ENCODE data around the gene MICU2. TPM values are rescaled to one million over a fixed set of nuclear protein-coding genes. Genes with fewer than 3 reads are reported as not detected.

MICU2 gene
- total and polyA plus RNA-seq, 7 donors = 23.1 to 104 (median 45.9) TPM

DNA sequence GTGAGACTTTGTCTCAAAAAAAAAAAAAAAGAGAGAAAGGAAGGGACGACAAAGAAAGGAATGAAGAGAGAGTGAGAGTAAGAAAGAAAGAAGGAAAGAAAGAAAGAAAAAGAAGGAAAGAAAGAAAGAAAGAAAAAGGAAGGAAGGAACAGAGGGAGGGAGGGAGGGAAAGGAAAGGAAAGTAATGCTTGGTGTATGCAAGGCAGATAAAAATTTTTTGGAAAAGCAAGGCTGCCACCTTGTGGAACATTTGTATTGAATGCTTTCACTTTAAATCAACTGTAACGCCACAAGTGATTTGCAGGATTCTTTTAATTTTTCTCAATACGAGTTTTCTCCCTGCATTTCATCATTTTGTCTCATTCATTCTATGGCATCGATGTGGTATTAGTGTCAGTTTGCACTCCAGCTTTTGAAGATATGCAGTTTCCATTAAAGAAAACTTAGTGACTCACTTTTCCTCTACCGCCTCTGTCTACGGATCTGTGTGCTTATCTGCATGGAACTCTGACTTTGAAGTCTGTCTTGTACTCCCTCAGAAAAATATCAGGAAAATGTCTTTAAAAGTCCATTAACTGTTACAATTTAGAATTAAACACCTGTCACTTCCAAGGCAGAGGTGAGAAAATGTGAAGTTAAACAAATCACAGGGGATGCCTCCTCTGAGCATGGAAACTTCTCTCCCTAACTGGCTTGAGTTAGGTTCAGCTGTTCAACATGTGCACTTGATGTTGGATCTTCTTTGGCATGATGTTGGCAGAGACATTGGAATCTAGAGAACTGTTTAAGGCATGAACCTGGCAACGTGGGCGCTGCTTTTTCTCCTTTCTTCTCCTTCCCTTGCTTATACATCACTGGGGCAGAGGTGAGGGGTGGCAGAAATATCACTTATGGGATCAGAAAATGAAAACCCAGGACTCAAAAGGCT lies 124.8 kb downstream of the MICU2 start:
- Histone ChIP-seq H3K36me3 (no peaks in the 10 kb centered on the region), H3K27me3 (no peaks in the 10 kb centered on the region), H3K4me1 (peaks cover 0 to 21% (median 14%) of the 10 kb centered on the region in 4 donors), H3K9me3 (no peaks in the 10 kb centered on the region), H3K4me3 (peak overlapping the region in 3 of 4 donors; percentile 7 to 24 (median 23)), H3K27ac (peak overlapping the region in 2 of 4 donors; percentile 9 to 46)
- TF ChIP-seq EP300 (IDR thresholded peaks at IDR 0.05) = no peak
- TF ChIP-seq POLR2A (IDR thresholded peaks at IDR 0.05) = no peak
- TF ChIP-seq, protein P1, sequence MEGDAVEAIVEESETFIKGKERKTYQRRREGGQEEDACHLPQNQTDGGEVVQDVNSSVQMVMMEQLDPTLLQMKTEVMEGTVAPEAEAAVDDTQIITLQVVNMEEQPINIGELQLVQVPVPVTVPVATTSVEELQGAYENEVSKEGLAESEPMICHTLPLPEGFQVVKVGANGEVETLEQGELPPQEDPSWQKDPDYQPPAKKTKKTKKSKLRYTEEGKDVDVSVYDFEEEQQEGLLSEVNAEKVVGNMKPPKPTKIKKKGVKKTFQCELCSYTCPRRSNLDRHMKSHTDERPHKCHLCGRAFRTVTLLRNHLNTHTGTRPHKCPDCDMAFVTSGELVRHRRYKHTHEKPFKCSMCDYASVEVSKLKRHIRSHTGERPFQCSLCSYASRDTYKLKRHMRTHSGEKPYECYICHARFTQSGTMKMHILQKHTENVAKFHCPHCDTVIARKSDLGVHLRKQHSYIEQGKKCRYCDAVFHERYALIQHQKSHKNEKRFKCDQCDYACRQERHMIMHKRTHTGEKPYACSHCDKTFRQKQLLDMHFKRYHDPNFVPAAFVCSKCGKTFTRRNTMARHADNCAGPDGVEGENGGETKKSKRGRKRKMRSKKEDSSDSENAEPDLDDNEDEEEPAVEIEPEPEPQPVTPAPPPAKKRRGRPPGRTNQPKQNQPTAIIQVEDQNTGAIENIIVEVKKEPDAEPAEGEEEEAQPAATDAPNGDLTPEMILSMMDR (IDR thresholded peaks at IDR 0.05) = peak; percentile 30 to 63 (median 43)
- TF ChIP-seq POLR2AphosphoS5 (IDR thresholded peaks at IDR 0.05) = no peak
- DNase-seq = no peak
- intact Hi-C loops (cut with DNase I) = loop anchor here (1.0 to 5.0 kb wide), 3 partner anchors 302 to 537 kb away; partner anchors contain the start of genes MRPL57 and SKA3
- WGBS, 2 donors = 26 to 38% methylated on average over 8 of the region's 8 CpGs

DNA sequence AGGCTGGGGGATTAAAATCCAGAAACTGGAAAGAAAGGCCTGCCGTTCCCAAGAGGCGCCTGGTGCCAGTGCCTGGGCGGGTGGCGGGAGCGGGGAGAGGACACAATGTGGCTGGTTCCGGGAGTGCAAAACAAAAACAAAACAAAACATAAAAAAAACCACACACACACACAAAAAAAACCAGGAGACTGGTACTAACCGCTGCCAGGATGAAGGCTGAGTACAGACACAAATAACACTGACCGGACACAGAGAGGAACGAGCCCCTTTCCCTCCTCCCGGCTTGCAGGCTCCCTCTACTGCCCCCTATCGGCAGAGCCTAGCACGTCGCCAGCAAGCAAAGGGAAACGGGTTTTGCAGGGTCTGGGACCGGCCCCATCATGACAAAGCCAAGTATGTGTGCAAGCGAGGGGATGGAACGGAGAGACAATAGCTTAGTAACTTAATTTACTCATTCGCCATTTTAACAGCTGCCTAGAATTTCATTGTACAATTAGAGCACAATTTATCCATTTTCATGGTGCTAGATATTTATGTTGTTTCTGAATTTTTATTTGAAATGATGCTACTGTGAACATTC lies 127.0 kb downstream of the MICU2 start:
- DNase-seq = peak; percentile 87
- Histone ChIP-seq H3K4me3 (peak overlapping the region; percentile 27 to 45 (median 36)), H3K4me1 (peaks cover 0 to 21% (median 14%) of the 10 kb centered on the region in 4 donors), H3K36me3 (no peaks in the 10 kb centered on the region), H3K27me3 (no peaks in the 10 kb centered on the region), H3K27ac (peak overlapping the region in 3 of 4 donors; percentile 35 to 53 (median 48)), H3K9me3 (no peaks in the 10 kb centered on the region)
- TF ChIP-seq, protein P1 (IDR thresholded peaks at IDR 0.05) = peak; percentile 75 to 93 (median 85)
- TF ChIP-seq EP300 (IDR thresholded peaks at IDR 0.05) = no peak
- intact Hi-C loops (cut with DNase I) = loop anchor here (2.0 to 5.0 kb wide), 3 partner anchors 178 to 535 kb away; partner anchors contain the start of genes MRPL57 and SKA3
- WGBS, 2 donors = 2 to 6% methylated on average over 18 of the region's 18 CpGs

DNA sequence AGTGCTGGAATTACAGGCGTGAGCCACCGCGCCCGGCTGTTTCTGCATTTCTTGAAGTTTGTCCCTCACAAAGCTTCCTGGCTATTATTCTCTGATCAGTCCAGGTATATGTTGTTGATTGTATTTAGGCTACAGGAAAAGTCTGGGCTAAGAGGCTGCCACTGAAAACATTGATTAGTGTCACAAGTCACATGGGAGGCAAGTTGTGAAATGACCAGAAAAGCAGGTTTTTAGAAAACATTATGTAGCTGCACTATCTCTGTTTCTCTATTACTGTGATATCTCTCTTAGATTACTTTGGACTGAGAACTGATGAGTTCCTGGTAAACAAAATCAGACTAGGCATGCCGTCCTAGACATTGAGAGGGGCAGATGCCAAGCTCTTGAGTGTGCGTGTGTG lies 128.9 kb downstream of the MICU2 start:
- Histone ChIP-seq H3K4me3 (no peak overlapping the region), H3K27me3 (no peaks in the 10 kb centered on the region), H3K4me1 (peaks cover 0 to 21% (median 14%) of the 10 kb centered on the region in 4 donors), H3K9me3 (no peaks in the 10 kb centered on the region), H3K27ac (no peak overlapping the region), H3K36me3 (no peaks in the 10 kb centered on the region)
- no peak for DNase-seq
- 60 to 73% methylated on average over 6 of the region's 6 CpGs for WGBS, 2 donors
- intact Hi-C loops (cut with DNase I) = loop anchor here (5.0 kb wide), 2 partner anchors 298 to 533 kb away; partner anchors contain the start of genes MRPL57 and SKA3
- TF ChIP-seq EP300 (IDR thresholded peaks at IDR 0.05) (no peak), POLR2AphosphoS5 (IDR thresholded peaks at IDR 0.05) (no peak), POLR2A (IDR thresholded peaks at IDR 0.05) (no peak)
- TF ChIP-seq, protein P1 (IDR thresholded peaks at IDR 0.05) = no peak

DNA sequence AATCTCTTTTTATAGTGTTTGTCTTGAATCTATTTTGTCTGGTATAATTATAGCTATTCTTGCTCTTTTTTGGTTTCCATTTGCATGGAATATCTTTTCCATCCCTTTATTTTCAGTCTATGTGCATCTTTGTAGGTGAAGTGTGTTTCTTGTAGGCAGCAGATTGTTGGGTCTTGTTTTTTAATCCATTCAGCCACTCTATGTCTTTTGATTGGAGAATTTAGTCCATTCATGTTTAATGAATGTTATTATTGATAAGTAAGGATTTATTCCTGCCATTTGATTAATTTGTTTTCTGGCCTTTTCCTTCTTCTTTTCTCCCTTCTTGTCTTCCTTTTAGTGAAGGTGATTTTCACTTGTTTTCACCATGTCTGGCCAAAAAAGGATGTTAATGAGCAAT lies 133.2 kb downstream of the MICU2 start:
- H3K4me3 ChIP-seq = no peak overlapping the region
- H3K27me3 ChIP-seq = no peaks in the 10 kb centered on the region
- no peaks in the 10 kb centered on the region for H3K36me3 ChIP-seq
- DNase-seq = no peak
- H3K9me3 ChIP-seq = no peaks in the 10 kb centered on the region
- intact Hi-C loops (cut with DNase I) = no loop called here
- H3K4me1 ChIP-seq = no peaks in the 10 kb centered on the region
- TF ChIP-seq POLR2A (IDR thresholded peaks at IDR 0.05) (no peak), POLR2AphosphoS5 (IDR thresholded peaks at IDR 0.05) (no peak), EP300 (IDR thresholded peaks at IDR 0.05) (no peak)
- TF ChIP-seq, protein P1 (IDR thresholded peaks at IDR 0.05) = no peak
- H3K27ac ChIP-seq = no peak overlapping the region
